HepG2 (cell line): ENCODE results near the gene PCDH12. TPM values are rescaled to one million over a fixed set of nuclear protein-coding genes. Genes with fewer than 3 reads are reported as not detected.

Experiments
- DMAP1 ChIP-seq: IDR thresholded peaks from 2 replicates; pipeline ENCODE4 v1.6.1; 2016
- ELF3 ChIP-seq: IDR thresholded peaks from 2 replicates; pipeline ENCODE4 v1.6.1; 2016; ENCODE audit warnings: missing genetic modification reagents, missing compliant biosample characterization
- HNRNPLL ChIP-seq: fragments of 200-400 bp; formaldehyde crosslinking; IDR thresholded peaks from 2 replicates; pipeline ENCODE4 v1.6.1; 2017; ENCODE audit warnings: mild to moderate bottlenecking, low read depth, low read length; ENCODE audit not compliant: poor library complexity, severe bottlenecking
- MEF2D ChIP-seq: sonication (generic); formaldehyde crosslinking; IDR thresholded peaks from 2 replicates; pipeline ENCODE4 v1.5.1; 2020; ENCODE audit warnings: mild to moderate bottlenecking, missing genetic modification reagents
- MIER2 ChIP-seq: IDR thresholded peaks from 2 replicates; pipeline ENCODE4 v1.6.1; 2016; ENCODE audit warnings: missing biosample characterization, missing genetic modification reagents
- MXD4 ChIP-seq: IDR thresholded peaks from 2 replicates; pipeline ENCODE4 v1.6.1; 2016; ENCODE audit warnings: mild to moderate bottlenecking, missing biosample characterization, missing genetic modification reagents
- NR2F6 ChIP-seq, 2 experiments: IDR thresholded peaks; 2 replicates each; pipeline ENCODE4 v1.6.1; 2016; ENCODE audit warnings: antibody characterized with exemption in 1 of 2, mild to moderate bottlenecking in 1 of 2
- PATZ1 ChIP-seq: sonication (generic); formaldehyde crosslinking; IDR thresholded peaks from 2 replicates; pipeline ENCODE4 v1.4.0; 2020; ENCODE audit warnings: missing genetic modification reagents
- RNF2 ChIP-seq: fragments of 450-650 bp; conservative IDR thresholded peaks from 2 replicates; pipeline ENCODE4 v1.6.1; 2016; ENCODE audit warnings: low read depth
- SP4 ChIP-seq: sonication (generic); formaldehyde crosslinking; IDR thresholded peaks from 2 replicates; pipeline ENCODE4 v1.8.1; 2023; ENCODE audit warnings: mild to moderate bottlenecking, missing genetic modification reagents
- U2AF2 ChIP-seq: fragments of 200-400 bp; formaldehyde crosslinking; IDR thresholded peaks from 2 replicates; pipeline ENCODE4 v1.6.1; 2017; ENCODE audit warnings: low read depth, mild to moderate bottlenecking, low read length
- ZBTB14 ChIP-seq: sonication (generic); formaldehyde crosslinking; IDR thresholded peaks from 2 replicates; pipeline ENCODE4 v1.4.0; 2020; ENCODE audit warnings: missing genetic modification reagents
- ZBTB7B ChIP-seq: sonication (generic); formaldehyde crosslinking; IDR thresholded peaks from 2 replicates; pipeline ENCODE4 v1.4.0; 2020; ENCODE audit warnings: missing genetic modification reagents
- ZFP1 ChIP-seq: IDR thresholded peaks from 2 replicates; pipeline ENCODE4 v1.6.1; 2016
- ZKSCAN8 ChIP-seq: IDR thresholded peaks from 2 replicates; pipeline ENCODE4 v1.6.1; 2016; ENCODE audit warnings: borderline replicate concordance, missing genetic modification reagents, missing compliant biosample characterization
- ZNF121 ChIP-seq: sonication (generic); formaldehyde crosslinking; IDR thresholded peaks from 2 replicates; pipeline ENCODE4 v1.5.0; 2020; ENCODE audit warnings: mild to moderate bottlenecking, missing genetic modification reagents
- ZNF713 ChIP-seq: sonication (generic); formaldehyde crosslinking; IDR thresholded peaks from 2 replicates; pipeline ENCODE4 v1.4.0; 2020; ENCODE audit warnings: mild to moderate bottlenecking, missing genetic modification reagents
- ZNF720 ChIP-seq: sonication (generic); formaldehyde crosslinking; IDR thresholded peaks from 2 replicates; pipeline ENCODE4 v1.4.0; 2020; ENCODE audit warnings: missing genetic modification reagents
- ZSCAN9 ChIP-seq: IDR thresholded peaks from 2 replicates; pipeline ENCODE4 v1.6.1; 2016; ENCODE audit warnings: borderline replicate concordance
- polyA plus RNA-seq, 8 experiments: library from polyadenylated mRNA; depleted of rRNA in 3 of 8; stranded (reverse) in 7 of 8; unstranded in 1 of 8; fragments of >200 nt; fragmentation: Illumina TruSeq in 4 of 8; extraction: Trizol in 4 of 8; gene quantifications; 2 replicates each; pipeline versions ENCODE4 v1.2.1 to v1.2.3, GENCODE V29; 2011 to 2016; ENCODE audit warnings: low read depth in 4 of 8, missing spikeins in 1 of 8, mixed read lengths in 1 of 8; ENCODE audit not compliant: insufficient read depth in 1 of 8
- total RNA-seq, 5 experiments: library from RNA; depleted of rRNA; stranded (reverse); fragments of >200 nt; fragmentation: Illumina TruSeq; extraction: Trizol; gene quantifications; 2 replicates each; pipeline ENCODE4 v1.2.3, GENCODE V29; 2016; ENCODE audit warnings: low read depth in 1 of 5
- TF ChIP-seq, protein P1 (sequence below): sonication (generic); formaldehyde crosslinking; IDR thresholded peaks from 2 replicates; pipeline ENCODE4 v1.8.0; 2023; ENCODE audit warnings: mild to moderate bottlenecking, missing genetic modification reagents
- TF ChIP-seq, protein P2 (sequence below): sonication (generic); formaldehyde crosslinking; IDR thresholded peaks from 2 replicates; pipeline ENCODE4 v1.8.1; 2022; ENCODE audit warnings: low read depth, mild to moderate bottlenecking, missing genetic modification reagents
- TF ChIP-seq, protein P3 (sequence below): sonication (generic); formaldehyde crosslinking; IDR thresholded peaks from 2 replicates; pipeline ENCODE4 v1.8.0; 2022; ENCODE audit warnings: mild to moderate bottlenecking, missing genetic modification reagents, borderline replicate concordance

The PCDH12 gene
- total and polyA plus RNA-seq, 2 of the 13 experiments (the other 11 are each of a cell fraction or from before 2014, with no cell fraction given) = not detected

DNA sequence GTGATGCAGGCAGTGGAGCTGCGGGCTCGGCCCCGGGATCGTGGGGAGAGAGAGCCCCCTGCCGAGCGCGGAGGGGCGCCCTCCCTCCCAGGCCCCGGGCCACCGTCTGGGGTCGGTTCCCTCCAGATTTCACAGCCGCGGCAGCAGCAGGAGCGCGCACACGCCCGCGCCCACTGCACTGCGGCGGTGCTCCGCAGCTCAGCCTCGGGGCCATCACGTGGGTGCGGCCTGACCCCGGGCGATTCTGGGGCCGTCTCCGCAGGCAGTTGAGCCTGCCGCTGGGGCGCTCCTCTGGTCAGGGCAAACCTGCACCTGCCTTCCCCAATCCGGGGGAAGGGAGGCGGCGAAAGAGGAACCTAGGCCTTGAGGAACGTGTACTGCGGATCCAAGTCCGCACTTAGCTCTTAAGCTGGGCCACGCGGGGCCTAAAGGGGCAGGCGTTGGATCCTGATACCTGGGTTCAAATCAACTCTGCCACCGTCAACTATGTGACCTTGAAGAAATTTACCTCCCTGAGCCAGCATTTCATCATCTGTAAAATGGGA lies 43.7 kb downstream of the PCDH12 start (continued):
- TF ChIP-seq NR2F6 (IDR thresholded peaks at IDR 0.05) (0 out of 2 replicates have a peak, but pooled peaks have one; percentile 20), NR2F6 (CRISPR knock-in tag; IDR thresholded peaks at IDR 0.05) (0 out of 2 replicates have a peak, but pooled peaks have one; percentile 57), DMAP1 (no peak), ZBTB7B (peak; percentile 68; the same call in 1 of the 2 replicates), MEF2D (0 out of 2 replicates have a peak, but pooled peaks have one; percentile 24), RNF2 (peak; percentile 55; the same call in 1 of the 2 replicates), MIER2 (no peak), MXD4 (CRISPR knock-in tag) (no peak), SP4 (CRISPR knock-in tag) (peak; percentile 41; the same call in 1 of the 2 replicates), ZNF720 (CRISPR knock-in tag) (no peak), ZSCAN9 (CRISPR knock-in tag) (no peak), HNRNPLL (peak; percentile 67), PATZ1 (CRISPR knock-in tag) (0 out of 2 replicates have a peak, but pooled peaks have one; percentile 37), ELF3 (CRISPR knock-in tag) (0 out of 2 replicates have a peak, but pooled peaks have one; percentile 10), ZFP1 (CRISPR knock-in tag) (no peak), U2AF2 (no peak), ZNF713 (CRISPR knock-in tag) (no peak), ZNF121 (CRISPR knock-in tag) (no peak), ZBTB14 (peak; percentile 88), ZKSCAN8 (CRISPR knock-in tag) (no peak; the same call in 1 of the 2 replicates)
- TF ChIP-seq, protein P1, sequence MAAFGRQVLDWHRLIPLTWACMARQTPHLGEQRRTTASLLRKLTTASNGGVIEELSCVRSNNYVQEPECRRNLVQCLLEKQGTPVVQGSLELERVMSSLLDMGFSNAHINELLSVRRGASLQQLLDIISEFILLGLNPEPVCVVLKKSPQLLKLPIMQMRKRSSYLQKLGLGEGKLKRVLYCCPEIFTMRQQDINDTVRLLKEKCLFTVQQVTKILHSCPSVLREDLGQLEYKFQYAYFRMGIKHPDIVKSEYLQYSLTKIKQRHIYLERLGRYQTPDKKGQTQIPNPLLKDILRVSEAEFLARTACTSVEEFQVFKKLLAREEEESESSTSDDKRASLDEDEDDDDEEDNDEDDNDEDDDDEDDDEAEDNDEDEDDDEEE (CRISPR knock-in tag) = no peak
- TF ChIP-seq, protein P2, sequence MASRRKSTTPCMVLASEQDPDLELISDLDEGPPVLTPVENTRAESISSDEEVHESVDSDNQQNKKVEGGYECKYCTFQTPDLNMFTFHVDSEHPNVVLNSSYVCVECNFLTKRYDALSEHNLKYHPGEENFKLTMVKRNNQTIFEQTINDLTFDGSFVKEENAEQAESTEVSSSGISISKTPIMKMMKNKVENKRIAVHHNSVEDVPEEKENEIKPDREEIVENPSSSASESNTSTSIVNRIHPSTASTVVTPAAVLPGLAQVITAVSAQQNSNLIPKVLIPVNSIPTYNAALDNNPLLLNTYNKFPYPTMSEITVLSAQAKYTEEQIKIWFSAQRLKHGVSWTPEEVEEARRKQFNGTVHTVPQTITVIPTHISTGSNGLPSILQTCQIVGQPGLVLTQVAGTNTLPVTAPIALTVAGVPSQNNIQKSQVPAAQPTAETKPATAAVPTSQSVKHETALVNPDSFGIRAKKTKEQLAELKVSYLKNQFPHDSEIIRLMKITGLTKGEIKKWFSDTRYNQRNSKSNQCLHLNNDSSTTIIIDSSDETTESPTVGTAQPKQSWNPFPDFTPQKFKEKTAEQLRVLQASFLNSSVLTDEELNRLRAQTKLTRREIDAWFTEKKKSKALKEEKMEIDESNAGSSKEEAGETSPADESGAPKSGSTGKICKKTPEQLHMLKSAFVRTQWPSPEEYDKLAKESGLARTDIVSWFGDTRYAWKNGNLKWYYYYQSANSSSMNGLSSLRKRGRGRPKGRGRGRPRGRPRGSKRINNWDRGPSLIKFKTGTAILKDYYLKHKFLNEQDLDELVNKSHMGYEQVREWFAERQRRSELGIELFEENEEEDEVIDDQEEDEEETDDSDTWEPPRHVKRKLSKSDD (CRISPR knock-in tag) = no peak
- TF ChIP-seq, protein P3, sequence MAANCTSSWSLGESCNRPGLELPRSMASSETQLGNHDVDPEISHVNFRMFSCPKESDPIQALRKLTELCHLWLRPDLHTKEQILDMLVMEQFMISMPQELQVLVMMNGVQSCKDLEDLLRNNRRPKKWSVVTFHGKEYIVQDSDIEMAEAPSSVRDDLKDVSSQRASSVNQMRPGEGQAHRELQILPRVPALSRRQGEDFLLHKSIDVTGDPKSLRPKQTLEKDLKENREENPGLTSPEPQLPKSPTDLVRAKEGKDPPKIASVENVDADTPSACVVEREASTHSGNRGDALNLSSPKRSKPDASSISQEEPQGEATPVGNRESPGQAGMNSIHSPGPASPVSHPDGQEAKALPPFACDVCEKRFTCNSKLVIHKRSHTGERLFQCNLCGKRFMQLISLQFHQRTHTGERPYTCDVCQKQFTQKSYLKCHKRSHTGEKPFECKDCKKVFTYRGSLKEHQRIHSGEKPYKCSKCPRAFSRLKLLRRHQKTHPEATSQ = no peak
